GM19397 (cell line): ENCODE measurements around the gene RNF167.

Source experiments
- ATAC-seq: cut with Tn5 transposase; IDR thresholded peaks from one replicate; pipeline ENCODE4 v1.9.1; 2021; ENCODE audit warnings: mild to moderate bottlenecking, moderate library complexity; ENCODE audit not compliant: unreplicated experiment

RNF167 gene

GRCh38 chr17:4939796-4940554, at the start of gene RNF167, which contains the start of gene SLC25A11:
TSS of gene RNF167 (plus strand) at chr17:4940268. CDS start at chr17:4940910, 642 bp downstream.
TSS of gene SLC25A11 (minus strand) at chr17:4940046. CDS start at chr17:4939910, 136 bp downstream.
- peak; percentile 81 for ATAC-seq

GRCh38 chr17:4891411-4892410, 48.4 kb upstream of the RNF167 start:
- no peak for ATAC-seq

GRCh38 chr17:4892499-4893221, 47.4 kb upstream of the RNF167 start:
- ATAC-seq: no peak

GRCh38 chr17:4893272-4893671, 46.8 kb upstream of the RNF167 start:
- ATAC-seq: no peak

GRCh38 chr17:4893721-4894560, 46.1 kb upstream of the RNF167 start:
- no peak for ATAC-seq

GRCh38 chr17:4895121-4895520, 44.9 kb upstream of the RNF167 start:
- ATAC-seq: no peak

- no peak for ATAC-seq
Measured at GRCh38 chr17:4895657-4896331, 44.3 kb upstream of the RNF167 start.

- no peak for ATAC-seq
Measured at GRCh38 chr17:4896332-4897197, 43.5 kb upstream of the RNF167 start.

- ATAC-seq: no peak
Measured at GRCh38 chr17:4897198-4897687, 42.8 kb upstream of the RNF167 start.

- no peak for ATAC-seq
Measured at GRCh38 chr17:4897785-4898184, 42.3 kb upstream of the RNF167 start.

GRCh38 chr17:4898351-4898750, 41.7 kb upstream of the RNF167 start:
- ATAC-seq: no peak

- no peak for ATAC-seq
Measured at GRCh38 chr17:4898927-4899326, 41.1 kb upstream of the RNF167 start.

- no peak for ATAC-seq
Measured at GRCh38 chr17:4899341-4900230, 40.5 kb upstream of the RNF167 start, which contains the start of gene C17orf107. TSS of gene C17orf107 (plus strand) at chr17:4899536. CDS start at chr17:4899763, 227 bp downstream.

GRCh38 chr17:4900231-4901107, 39.6 kb upstream of the RNF167 start:
- no peak for ATAC-seq

GRCh38 chr17:4901108-4901647, 38.9 kb upstream of the RNF167 start:
- ATAC-seq: no peak
